Neural progenitor cell (in vitro differentiated cells): ENCODE results near the gene MPZL1.

Source experiments
- CTCF ChIP-seq: fragments of 200-600 bp; sonication (generic); IDR thresholded peaks from 2 replicates; pipeline ENCODE4 v1.5.1; 2017; ENCODE audit warnings: antibody characterized with exemption, mild to moderate bottlenecking
- EZH2phosphoT487 ChIP-seq: fragments of 200-600 bp; sonication (generic); IDR thresholded peaks from 2 replicates; pipeline ENCODE4 v1.6.1; 2017; ENCODE audit warnings: antibody characterized with exemption

- TF ChIP-seq CTCF (no peak), EZH2phosphoT487 (no peak)
These were observed 108.1 kb downstream of the MPZL1 start for GRCh38 chr1:167829868-167830267.
